ENCODE results near the gene METTL8. TPM values are rescaled to one million over a fixed set of nuclear protein-coding genes. Genes with fewer than 3 reads are reported as not detected.
"Not testable (repeated sequence)": the region's sequence is repeated elsewhere in the genome, so short reads cannot be mapped to it uniquely, and the experiment has no call there.

METTL8 gene
- total RNA-seq, 2 experiments from 2014 or later = 53.6 to 55.8 TPM

DNA sequence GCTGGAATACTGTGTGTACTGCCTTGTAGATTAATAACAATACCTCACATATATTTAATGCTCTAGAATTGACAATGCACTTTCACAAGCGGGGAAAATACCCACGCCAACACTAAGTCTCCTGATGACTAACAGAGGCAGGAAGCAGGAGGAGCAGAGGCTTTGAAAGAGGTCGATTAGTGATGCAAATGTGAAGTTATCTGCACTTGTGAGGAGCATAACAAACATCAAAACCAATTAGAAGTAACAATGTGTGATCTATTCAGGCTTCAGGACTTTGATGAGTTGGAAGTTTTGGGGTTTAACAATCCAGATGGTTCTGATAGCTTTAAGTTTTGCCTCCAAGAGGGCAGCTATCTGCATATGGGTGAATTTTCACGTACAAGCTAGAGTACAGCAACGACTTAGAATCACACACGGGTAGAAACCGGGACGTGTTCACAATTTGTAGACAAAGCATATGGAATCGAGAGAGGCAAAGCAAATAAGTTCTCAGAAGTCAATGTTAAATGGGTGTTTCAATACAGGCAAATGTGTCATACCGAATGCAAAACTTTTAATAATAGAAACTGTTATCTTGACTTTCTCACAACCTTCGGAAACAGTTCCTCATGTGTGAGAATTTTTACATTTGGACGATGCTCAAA, 114.5 kb downstream of the METTL8 start:
- ChIA-PET POLR2A (interaction anchor here (1.5 kb wide), 1 partner anchor 9 kb away, joined by 5 read pairs; no protein-coding TSS in a partner anchor), CTCF (interaction anchor here (1.2 kb wide), 1 partner anchor 26 kb away, joined by 3 read pairs; no protein-coding TSS in a partner anchor)

DNA sequence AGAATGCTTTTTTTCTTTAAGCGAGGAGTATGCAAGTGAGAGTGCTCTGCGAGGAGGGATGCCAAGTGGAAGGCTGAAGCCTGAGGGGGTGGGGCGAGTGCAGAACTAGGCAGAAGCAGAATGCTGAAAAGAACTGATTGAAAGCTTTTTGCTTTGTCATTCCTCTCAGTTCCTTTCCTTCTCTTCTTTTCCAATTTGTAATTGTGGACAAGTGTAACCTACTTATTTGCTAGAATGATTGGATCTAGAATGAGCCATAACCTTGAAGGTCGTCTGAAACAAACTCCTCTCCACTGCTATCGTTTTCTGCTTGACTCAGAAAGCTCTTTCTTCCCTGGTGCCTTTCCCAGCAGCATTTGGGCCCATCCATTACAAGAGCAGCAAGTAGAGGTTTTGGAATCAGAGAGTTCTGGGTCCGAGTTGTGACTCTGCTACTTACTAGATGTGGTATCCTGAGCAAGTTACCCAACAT, 115.3 kb downstream of the METTL8 start:
- POLR2A ChIA-PET = interaction anchor here (0.6 to 1.5 kb wide), 4 partner anchors 9 to 1283 kb away, joined by 3 to 10 read pairs (median 4); no protein-coding TSS in a partner anchor
- CTCF ChIA-PET = interaction anchor here (1.2 kb wide), 1 partner anchor 27 kb away, joined by 3 read pairs; no protein-coding TSS in a partner anchor

DNA sequence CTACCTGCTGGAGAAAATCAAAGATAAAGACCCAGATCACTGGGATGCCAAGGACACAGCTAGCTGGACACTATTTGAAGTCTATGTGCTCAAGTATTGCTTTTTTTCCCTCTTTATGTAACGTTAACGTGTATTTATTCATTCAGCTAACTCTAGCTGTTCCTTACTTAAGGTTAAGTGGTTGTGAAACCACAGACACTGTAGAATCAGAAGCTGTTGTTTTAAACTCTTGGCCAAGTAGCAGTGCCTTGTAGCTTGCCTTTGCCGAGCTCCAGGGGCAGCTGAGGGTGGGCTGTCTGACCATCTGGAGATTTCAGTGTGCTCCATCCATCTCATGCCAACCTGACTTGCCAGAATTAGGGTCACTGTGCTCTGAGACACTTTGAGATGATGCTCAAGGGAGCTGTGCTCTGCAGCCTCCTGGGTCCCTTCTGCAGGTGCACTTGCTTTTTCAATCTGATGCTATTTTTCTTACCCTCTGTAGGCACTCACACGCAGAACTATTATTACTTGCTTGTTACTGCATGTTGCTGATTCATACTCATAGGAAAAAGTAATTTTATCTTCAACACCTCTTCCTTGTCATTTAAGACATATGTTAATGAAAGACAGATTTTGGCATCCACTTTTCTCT, 116.2 kb downstream of the METTL8 start:
- CTCF ChIA-PET = interaction anchor here (0.9 to 1.2 kb wide), 2 partner anchors 9 to 28 kb away, joined by 3 read pairs; no protein-coding TSS in a partner anchor
- POLR2A ChIA-PET = interaction anchor here (1.1 to 1.5 kb wide), 2 partner anchors 10 to 30 kb away, joined by 4 to 5 read pairs; no protein-coding TSS in a partner anchor

DNA sequence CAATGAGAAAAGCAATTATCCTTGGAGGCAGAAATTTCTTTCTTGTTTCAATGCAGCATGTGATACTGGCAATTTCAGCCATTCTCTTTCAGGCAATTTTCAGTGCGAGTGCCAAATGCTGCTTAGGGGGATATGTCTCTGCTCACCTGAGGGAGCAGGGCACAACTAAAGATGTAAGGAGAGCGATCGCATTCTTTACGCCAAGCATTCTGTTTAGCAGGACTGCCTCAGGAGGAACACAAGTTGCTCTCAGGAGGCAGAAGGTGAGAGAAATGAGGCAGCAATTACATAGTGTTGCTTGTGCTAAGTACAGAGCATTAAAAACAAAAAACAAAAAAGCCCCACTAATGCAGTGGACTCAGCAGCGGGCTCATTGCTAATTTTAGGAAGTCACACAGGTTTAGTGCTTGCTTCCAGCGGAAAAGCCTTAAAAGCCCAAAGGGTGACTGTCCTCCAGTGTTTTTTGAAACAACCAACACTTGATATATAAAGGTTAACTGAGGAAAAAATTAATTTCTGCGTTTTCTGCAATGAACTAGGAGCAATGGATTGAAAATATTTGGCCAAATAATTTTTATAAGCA, 116.9 kb downstream of the METTL8 start:
- ChIA-PET CTCF (interaction anchor here (0.6 to 0.9 kb wide), 2 partner anchors 9 to 151 kb away, joined by 3 read pairs; no protein-coding TSS in a partner anchor), POLR2A (no interaction called here)

DNA sequence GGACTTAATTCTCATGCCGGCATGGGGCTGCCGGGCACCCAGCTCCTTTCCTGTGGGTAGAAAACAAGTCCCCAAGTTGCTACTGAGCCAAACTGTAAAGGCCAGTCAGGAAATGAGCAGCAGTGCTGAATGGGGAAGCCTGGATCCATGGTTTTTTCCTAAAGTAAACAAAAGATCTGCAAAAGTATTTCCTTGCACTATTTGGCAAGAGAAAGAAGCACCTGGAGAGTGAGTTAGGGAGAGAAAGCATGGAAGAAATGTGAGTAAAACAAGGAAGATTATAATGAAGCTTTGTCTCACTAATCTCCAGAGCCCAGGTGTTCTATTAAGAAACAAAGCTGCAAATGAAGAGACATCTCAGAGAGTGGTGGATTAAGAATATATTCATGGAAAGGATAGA, 117.6 kb downstream of the METTL8 start:
- ChIA-PET CTCF (interaction anchor here (0.6 kb wide), 1 partner anchor 246 kb away, joined by 3 read pairs; no protein-coding TSS in a partner anchor), POLR2A (interaction anchor here (0.6 kb wide), 1 partner anchor 1580 kb away, joined by 3 read pairs; no protein-coding TSS in a partner anchor)

DNA sequence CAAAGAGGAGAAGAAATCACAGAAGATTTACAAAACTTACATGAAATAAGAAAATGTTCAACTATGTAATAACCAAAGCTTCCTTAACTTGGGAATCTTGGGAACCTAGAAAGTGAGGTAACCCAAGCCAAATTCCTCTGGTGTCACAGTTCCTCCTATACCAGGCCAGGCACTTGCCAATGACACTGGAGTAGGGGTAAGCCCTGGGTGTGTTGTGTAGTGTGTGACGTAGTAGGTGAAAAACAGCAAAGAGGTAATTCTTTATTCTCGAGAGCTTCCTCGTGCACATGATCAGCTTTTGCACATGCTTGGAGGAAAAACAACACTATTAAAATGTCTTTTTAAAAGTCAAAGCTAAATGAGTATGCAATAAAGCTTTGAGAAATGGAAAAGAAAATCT, 118.0 kb downstream of the METTL8 start:
- CTCF ChIA-PET = interaction anchor here (0.6 kb wide), 1 partner anchor 246 kb away, joined by 3 read pairs; no protein-coding TSS in a partner anchor

DNA sequence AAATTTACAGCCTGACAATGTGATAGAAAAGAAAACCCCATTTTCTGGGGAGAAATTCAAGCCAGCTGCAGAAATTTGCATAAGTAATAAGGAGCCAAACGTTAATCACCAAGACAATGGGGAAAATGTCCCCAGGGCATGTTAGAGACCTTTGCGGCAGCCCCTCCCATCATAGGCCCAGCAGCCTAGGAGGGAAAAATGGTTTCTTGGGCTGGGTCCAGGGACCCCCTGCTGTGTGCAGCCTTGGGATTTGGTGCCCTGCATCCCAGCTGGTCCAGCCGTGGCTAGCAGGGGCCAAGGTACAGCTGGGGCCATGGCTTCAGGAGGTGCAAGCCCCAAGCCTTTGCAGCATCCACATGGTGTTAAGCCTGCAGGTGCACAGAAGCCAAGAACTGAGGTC, 121.6 kb downstream of the METTL8 start:
- POLR2A ChIA-PET, CTCF ChIA-PET: not testable (repeated sequence)

More for the DNA sequence above, 118.0 kb downstream of the METTL8 start:
- POLR2A ChIA-PET = interaction anchor here (0.6 kb wide), 1 partner anchor 1580 kb away, joined by 3 read pairs; no protein-coding TSS in a partner anchor

DNA sequence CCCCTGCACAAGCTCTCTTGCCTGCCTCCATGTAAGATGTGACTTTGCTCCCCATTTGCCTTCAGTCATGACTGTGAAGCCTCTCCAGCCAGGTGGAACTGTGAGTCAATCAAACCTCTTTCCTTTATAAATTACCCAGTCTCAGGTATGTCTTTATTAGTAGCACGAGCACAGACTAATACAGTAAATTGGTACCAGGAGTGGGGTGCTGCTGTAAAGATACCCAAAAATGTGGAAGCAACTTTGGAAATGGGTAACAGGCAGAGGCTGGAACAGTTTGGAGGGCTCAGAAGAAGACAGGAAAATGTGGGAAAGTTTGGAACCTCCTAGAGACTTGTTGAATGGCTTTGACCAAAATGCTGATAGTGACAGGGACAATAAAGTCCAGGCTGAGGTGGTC, 122.2 kb downstream of the METTL8 start:
- POLR2A ChIA-PET, CTCF ChIA-PET: not testable (repeated sequence)

DNA sequence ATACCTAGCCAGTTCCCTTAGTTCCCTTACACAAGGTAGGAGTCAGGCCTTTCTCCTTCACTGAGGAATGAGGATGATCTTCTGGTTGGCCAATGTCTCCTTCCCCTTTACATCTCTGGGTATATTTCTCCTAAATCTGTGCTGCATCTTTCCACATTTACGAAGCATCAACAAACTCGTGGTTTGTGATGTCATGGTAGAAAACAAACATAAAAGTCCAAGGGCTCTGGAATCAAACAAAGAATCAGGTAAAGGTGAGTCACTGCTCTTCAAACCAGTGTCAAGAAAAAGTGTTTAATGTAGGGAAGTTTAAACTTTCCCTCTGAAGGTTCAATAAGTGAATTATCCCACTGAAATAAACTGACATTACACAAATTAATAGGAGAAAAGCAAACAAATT, 122.9 kb downstream of the METTL8 start:
- POLR2A ChIA-PET = no interaction called here
- CTCF ChIA-PET = no interaction called here

DNA sequence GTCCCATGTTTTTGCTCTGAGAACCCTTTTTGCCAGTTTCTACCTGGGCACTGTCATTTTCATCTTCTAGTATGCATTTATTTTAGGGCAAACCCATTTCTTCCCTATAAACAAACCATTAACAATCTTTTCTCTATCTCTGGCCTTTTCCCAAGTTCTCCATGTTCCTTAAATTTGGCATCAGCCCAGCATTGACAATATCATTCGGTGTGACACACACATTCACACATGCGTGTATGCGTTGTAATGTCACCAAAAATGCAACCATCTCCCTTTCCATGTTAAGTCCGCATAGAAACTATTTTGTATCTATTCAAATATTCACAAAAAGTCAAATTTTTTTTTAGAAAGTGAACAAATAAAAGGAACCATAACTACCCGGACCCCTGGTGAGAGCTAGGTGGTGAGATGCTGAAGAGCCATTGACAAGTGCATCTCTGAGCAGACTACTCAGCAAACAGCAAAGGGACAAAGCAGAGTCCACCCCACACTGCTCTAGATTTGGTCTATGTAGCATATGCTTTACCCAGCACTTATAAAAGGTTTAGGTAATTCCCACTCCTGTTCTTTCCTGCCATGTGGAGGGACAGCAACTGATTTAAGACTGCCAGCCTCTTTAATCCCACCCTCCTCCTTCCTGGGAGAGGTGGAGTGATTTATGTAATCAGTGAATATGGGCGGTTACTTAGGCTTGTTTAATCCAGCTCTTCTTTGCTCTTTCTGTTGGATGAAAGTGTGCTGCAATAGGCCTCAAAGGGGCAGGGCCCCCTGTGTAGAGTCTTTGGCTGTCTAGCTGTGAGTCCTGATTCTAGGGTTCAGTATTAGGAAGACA, 124.1 kb downstream of the METTL8 start:
- ChIA-PET POLR2A (interaction anchor here (0.6 kb wide), 1 partner anchor 27 kb away, joined by 5 read pairs; no protein-coding TSS in a partner anchor), CTCF (no interaction called here)

DNA sequence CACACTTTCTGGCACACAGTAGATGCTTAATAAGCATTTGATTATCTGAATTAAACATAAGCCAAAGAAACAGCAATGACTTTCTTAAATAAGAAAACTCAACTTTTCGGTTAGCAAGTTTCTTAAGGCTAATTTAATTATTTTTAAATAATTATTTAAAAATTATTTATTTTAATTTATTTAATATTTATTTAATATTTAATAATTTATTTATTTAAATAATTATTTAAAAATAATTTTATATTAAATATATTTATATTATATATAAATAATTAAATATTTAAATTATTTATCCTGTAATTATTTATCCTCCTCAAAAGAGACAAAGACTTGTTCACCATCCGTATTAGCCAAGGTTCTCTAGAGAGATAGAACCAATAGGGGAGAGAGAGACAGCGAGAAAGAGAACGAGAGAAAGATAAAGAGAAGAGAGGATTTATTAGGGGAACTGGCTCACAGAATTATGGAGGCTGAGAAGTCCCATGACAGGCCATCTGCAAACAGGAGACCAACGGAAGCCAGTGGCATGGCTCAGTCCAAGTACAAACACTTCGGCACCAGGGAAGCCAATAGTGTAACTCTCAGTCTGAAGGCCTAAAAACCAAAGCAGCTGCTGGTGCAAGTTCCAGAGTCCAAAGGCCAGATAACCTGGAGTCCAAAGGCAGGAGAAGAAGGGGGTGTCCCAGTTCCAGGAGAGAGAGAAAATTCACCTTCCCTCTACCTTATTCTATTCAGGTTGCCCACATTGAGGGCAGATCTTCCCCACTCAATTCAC, 125.3 kb downstream of the METTL8 start:
- CTCF ChIA-PET = no interaction called here
- POLR2A ChIA-PET = no interaction called here

DNA sequence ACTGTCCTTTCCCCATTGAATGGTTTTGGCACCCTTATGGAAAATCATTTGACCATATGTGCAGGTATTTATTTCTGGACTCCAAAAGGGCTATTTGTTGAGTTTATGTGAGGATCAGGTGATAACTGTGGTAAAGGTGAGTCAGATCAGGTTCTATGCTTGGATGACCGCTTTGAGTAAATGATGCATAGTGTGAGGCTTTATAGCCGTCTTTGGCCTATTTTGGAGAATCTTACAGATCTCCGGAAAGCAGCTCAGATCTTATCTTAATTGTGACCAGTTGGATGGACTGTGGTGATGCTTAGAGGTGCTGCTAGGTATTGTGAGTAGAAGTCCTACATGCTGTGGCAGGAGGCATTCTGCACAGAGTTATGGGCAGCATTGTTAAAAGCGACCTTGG, 126.2 kb downstream of the METTL8 start:
- POLR2A ChIA-PET = no interaction called here
- CTCF ChIA-PET = no interaction called here

DNA sequence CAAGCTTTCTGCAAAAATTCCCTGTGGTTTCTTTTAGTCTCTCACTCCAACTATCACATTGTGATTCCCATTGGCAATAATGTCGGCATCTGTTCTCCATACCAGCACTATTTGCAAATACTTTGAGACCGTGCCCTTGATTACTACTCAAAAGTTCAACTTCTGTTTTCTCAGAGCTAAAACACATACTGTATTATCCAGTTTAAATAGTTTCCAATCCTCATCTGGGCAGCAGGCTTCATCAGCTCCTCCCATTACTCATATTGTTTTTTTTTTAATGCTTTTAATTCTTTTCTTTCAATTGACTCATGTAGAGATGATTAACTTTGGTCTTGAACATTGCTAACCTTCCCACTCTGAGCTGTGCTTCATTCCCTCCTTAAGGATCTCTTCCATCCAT, 135.8 kb downstream of the METTL8 start:
- CTCF ChIA-PET = no interaction called here
- POLR2A ChIA-PET = no interaction called here

DNA sequence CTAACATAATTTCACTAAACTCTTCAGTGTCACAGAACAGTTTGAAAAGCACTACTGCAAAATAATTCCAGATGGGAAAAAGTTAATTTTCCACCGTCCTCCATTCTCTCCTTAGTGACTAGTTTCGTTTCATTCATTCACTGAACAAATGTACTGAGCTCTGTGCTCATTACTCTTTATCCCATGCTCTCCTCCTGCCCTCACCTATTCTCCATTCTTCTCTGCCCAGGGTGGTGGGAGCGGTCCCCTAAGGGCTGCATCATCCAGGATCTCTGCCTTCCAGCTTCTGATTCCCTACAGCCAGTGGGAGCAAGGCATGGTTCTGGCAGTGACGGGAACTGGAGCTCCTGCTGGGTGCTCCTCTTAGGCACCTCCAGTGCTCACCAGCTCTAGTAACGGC, 139.2 kb downstream of the METTL8 start:
- ChIA-PET POLR2A (no interaction called here), CTCF (no interaction called here)

DNA sequence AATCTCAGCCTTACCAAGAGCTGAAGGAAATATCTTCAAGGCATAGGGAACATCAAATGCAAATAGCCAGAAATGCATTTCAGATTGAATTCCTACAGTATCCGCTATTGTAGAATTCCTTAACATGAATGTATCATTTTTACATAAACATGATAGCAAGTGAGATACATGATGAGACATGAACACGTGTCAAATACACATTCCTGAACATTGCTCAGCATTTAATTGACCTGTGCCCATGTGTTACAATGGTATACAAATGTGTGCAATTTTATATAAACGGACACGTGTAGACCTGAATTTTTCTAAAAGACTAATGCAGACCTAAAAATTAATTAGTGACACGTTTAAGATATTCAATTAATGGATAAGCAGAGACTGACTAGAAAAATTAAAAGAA, 140.1 kb downstream of the METTL8 start:
- ChIA-PET POLR2A (no interaction called here), CTCF (no interaction called here)

DNA sequence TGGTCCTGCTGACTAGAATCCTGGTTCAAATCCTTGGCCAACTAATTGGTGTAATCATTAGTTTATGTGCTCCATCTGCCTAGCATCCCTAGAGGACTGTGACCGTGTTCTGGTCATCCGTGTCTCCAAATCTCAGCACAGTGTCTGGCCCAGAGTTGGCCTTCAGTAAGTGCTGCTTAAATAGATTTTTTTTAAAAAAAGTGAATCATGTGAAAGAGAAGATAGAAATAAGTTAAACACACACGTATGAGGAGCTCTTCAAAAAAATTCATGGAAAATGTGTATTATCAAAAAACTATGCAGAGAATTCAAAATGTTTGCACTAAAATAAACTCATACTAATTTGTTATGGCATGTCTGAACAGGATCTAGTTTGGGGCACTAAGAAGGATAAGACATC, 143.8 kb downstream of the METTL8 start:
- POLR2A ChIA-PET = no interaction called here
- CTCF ChIA-PET = no interaction called here

DNA sequence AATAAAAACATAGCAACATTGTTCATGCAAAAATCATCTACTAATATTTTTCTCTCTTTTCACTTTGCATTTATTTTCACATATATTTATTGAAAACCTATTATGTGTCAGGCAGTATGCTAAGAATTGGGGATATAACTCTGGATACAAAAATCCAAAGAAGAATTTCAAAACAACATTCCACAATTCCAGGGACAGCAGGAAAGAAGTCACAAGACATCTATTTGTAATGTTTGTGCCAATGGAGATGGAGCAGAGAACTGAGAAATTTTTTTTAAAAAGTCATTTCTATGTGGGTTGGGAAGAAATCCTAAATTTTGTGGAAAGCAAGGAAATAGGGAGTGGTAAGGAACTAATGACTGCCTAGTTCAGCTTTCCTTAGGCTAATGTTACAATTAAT, 144.5 kb downstream of the METTL8 start:
- POLR2A ChIA-PET = no interaction called here

DNA sequence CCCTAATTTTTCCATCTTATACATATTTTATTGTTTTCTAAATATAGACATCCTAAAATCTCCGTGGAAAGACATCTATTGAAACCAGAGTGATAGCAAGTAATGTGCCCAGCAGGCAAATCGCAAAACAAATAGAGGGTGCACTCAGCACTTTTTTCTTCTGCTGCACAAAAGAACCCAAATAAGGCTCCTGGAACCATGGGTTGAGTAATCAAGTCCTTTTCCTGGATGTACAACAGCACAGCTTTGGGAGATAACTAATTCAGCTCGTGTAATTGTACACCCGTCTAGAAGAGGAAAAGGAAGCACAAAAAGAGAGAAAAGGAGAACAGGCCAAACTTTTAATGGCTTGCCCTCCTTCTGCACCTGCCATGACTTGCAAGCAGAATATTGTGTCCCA, 146.2 kb downstream of the METTL8 start:
- ChIA-PET CTCF (no interaction called here), POLR2A (no interaction called here)

More for the DNA sequence above, 144.5 kb downstream of the METTL8 start:
- CTCF ChIA-PET = no interaction called here

DNA sequence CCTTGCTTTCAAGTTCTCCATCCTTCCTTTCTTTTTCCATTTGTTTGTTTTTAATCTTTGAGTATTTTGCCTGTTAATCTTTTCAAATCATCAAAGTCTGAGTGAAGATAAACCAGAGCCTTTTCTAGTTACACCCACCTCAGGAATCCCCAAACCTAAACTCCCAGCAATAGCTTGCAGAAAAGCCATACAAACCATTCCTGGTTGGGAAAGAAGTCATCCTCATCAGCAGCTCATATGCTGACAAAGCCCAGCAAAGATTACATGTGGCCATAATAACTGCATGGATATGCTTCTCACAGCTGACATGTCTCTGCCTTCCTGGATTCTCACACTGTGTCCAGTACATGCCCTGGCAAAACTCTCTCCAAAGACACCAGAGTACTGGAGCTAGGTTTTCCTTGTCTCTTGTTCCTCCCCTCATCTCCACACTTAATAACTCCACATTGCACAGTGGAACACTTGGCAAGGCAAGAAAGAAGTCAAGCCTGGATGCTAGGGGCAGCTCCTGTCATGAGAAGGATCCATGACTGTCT, 146.7 kb downstream of the METTL8 start:
- POLR2A ChIA-PET = no interaction called here
- CTCF ChIA-PET = no interaction called here
